Suprapubic skin (tissue), 4 donors: ENCODE measurements around the gene SLC38A10.

Source experiments
- EP300 ChIP-seq: sonication (generic); formaldehyde crosslinking; IDR thresholded peaks from one replicate; pipeline ENCODE4 v1.6.1; 2017; ENCODE audit warnings: antibody characterized with exemption
- POLR2A ChIP-seq, 2 donors: fragments of 450-650 bp; IDR thresholded peaks; one replicate each; pipeline ENCODE4 v1.6.1; 2017; ENCODE audit warnings: antibody characterized with exemption in 2 of 2, mild to moderate bottlenecking in 2 of 2, moderate library complexity in 2 of 2
- POLR2AphosphoS5 ChIP-seq, 3 donors: sonication (generic); formaldehyde crosslinking; IDR thresholded peaks; one replicate each; pipeline ENCODE4 v1.6.1; 2017; ENCODE audit warnings: antibody characterized with exemption in 3 of 3
- TF ChIP-seq, protein P1 (sequence below), 2 donors: fragments of 200-600 bp in 1 of 2; fragments of 450-650 bp in 1 of 2; sonication (generic) in 1 of 2; IDR thresholded peaks; one replicate each; pipeline ENCODE4 v1.5.1; 2016 to 2019; ENCODE audit warnings: antibody characterized with exemption in 2 of 2, mild to moderate bottlenecking in 1 of 2, moderate library complexity in 1 of 2

DNA sequence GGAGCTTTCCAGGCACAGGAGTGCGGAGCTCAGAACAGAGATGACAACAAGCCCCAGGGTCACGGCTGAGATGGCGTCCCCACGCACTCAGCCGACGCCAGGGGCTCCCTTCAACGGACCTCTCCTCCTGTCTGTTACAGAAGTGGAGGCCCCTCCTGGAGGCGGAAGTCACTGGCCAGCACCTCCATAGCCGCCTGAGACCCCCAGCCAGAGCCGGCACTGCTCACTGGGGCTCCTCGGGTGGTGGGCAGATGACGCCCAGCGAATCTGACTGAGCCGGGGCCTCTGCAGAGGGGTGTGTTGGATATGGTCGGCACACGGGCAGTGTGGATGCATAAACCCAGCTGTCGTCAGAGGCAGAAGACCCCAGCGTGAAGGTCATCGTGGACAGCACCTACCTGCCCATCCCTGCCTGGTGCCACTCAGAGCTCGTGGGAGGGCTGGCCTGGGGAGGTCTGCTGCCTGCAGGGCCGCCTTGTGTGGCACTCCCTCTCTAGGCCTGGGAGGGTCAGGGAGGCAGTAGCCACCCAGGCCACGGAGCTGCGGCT, 36.0 kb downstream of the SLC38A10 start:
- TF ChIP-seq POLR2A (IDR thresholded peaks at IDR 0.05), result no peak
- no peak for TF ChIP-seq EP300
- TF ChIP-seq, protein P1, sequence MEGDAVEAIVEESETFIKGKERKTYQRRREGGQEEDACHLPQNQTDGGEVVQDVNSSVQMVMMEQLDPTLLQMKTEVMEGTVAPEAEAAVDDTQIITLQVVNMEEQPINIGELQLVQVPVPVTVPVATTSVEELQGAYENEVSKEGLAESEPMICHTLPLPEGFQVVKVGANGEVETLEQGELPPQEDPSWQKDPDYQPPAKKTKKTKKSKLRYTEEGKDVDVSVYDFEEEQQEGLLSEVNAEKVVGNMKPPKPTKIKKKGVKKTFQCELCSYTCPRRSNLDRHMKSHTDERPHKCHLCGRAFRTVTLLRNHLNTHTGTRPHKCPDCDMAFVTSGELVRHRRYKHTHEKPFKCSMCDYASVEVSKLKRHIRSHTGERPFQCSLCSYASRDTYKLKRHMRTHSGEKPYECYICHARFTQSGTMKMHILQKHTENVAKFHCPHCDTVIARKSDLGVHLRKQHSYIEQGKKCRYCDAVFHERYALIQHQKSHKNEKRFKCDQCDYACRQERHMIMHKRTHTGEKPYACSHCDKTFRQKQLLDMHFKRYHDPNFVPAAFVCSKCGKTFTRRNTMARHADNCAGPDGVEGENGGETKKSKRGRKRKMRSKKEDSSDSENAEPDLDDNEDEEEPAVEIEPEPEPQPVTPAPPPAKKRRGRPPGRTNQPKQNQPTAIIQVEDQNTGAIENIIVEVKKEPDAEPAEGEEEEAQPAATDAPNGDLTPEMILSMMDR (IDR thresholded peaks at IDR 0.05), result no peak
- no peak for TF ChIP-seq POLR2AphosphoS5 (IDR thresholded peaks at IDR 0.05)
